Activated T-helper 2 cell treated with anti-CD3 and anti-CD28 coated beads, Interferon-gamma antibody, Interleukin-2, Interleukin-4, amounts not matched to agents 10 μg/mL and 5 μg/mL and 100 μg/mL, durations not matched to agents 14 hours and 24 hours and 36 hours (primary cell): ENCODE measurements around the gene ZNF33B. TPM values are rescaled to one million over a fixed set of nuclear protein-coding genes. Genes with fewer than 3 reads are reported as not detected.

Source experiments
- DNase-seq: peaks from one replicate; pipeline ENCODE4 v3.0.0; 2021; ENCODE audit warnings: low spot score
- H3K27ac Mint-ChIP-seq: one replicate; pipeline ENCODE4 v1.8.0; 2021; ENCODE audit warnings: mixed read lengths
- H3K27me3 Mint-ChIP-seq: one replicate; pipeline ENCODE4 v1.8.0; 2021; ENCODE audit warnings: low read depth, mixed read lengths
- H3K36me3 Mint-ChIP-seq: one replicate; pipeline ENCODE4 v1.8.0; 2021; ENCODE audit warnings: low read depth, mixed read lengths
- H3K4me1 Mint-ChIP-seq: one replicate; pipeline ENCODE4 v1.8.0; 2021; ENCODE audit warnings: low read depth, mixed read lengths
- H3K4me3 Mint-ChIP-seq: one replicate; pipeline ENCODE4 v1.8.0; 2021; ENCODE audit warnings: low read depth, mild to moderate bottlenecking, moderate library complexity, mixed read lengths
- H3K9me3 Mint-ChIP-seq: one replicate; pipeline ENCODE4 v1.8.0; 2021; ENCODE audit warnings: mixed read lengths
- intact Hi-C: fragments of 100-400 bp; cut with micrococcal nuclease; formaldehyde crosslinking; loops from one replicate; pipeline ENCODE4 v1.15.1; 2023
- total RNA-seq: library from RNA; stranded (reverse); gene quantifications from 2 replicates; pipeline ENCODE4 v1.2.3, GENCODE V29; 2022

ZNF33B gene
- total RNA-seq, 1 donor from 2014 or later = 6.3 TPM

DNA sequence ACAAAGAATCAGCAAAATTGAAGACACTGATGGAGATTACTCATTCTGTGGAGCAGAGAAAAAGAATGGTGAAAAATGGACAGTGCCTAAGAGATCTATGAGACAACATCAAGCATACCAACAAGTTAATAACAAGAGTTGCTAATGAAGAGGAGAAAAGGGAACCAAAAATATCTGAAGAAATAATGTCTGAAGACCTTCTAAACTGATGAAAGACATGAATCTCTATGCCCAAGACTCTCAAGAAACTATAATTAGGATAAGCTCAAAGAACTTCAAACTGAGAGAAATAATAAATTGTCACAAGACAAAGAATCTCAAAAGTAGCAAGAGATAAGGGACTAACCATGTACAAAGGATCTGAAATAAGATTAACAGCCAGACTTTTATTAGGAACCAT, 93.4 kb downstream of the ZNF33B start:
- Mint-ChIP-seq H3K36me3 (peaks cover 91% of the 10 kb centered on the region), H3K27me3 (no peaks in the 10 kb centered on the region), H3K27ac (no peak overlapping the region), H3K4me1 (peaks cover 10% of the 10 kb centered on the region), H3K9me3 (peaks cover 84% of the 10 kb centered on the region), H3K4me3 (no peak overlapping the region)
- DNase-seq = no peak
- intact Hi-C loops = no loop called here

DNA sequence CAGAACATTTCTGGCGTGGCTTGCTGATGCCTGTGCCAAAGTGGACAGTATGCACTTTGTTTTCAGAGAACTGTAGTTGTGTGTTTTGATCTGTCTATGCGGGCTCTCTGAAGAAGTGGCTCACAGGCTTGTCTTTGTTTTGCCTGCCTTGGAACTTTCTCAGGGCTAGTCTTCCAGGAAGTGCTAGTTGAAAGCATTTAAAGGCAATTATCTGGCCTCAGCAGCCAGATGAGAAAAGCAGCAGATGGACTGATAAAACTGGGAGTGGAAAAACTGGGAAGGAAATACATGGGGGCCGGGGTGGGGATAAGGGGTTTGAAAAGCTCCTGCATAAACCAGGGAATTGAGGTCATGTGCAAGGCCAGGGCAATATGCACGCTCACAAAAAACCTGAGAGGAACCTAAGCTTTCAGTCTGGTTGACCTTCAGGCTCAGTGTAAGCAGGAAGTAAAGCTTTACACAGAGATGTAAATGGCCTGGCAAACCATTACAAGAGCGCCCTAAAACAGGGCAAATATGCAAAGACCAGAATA, 94.5 kb downstream of the ZNF33B start:
- no peaks in the 10 kb centered on the region for H3K27me3 Mint-ChIP-seq
- H3K9me3 Mint-ChIP-seq = peaks cover 80% of the 10 kb centered on the region
- peaks cover 91% of the 10 kb centered on the region for H3K36me3 Mint-ChIP-seq
- intact Hi-C loops = no loop called here
- H3K4me1 Mint-ChIP-seq = peaks cover 5% of the 10 kb centered on the region
- no peak for DNase-seq
- no peak overlapping the region for H3K4me3 Mint-ChIP-seq
- no peak overlapping the region for H3K27ac Mint-ChIP-seq

Other genes with a start within 250 kb of the ZNF33B start
- 31.8 and 32.8 TPM in 2 replicates for gene BMS1, start 144.2 kb upstream of the ZNF33B start, total RNA-seq